Hypothalamus (tissue), 51 donors: ENCODE results near the gene SOX13.
A peak's percentile ranks its signal among the peaks of the same experiment; 100 is the strongest.

Experiments used
- DNase-seq, 51 donors: peaks; one replicate each; lab custom pipeline; 2025; lab: John Stamatoyannopoulos, UW

Gene SOX13

DNA sequence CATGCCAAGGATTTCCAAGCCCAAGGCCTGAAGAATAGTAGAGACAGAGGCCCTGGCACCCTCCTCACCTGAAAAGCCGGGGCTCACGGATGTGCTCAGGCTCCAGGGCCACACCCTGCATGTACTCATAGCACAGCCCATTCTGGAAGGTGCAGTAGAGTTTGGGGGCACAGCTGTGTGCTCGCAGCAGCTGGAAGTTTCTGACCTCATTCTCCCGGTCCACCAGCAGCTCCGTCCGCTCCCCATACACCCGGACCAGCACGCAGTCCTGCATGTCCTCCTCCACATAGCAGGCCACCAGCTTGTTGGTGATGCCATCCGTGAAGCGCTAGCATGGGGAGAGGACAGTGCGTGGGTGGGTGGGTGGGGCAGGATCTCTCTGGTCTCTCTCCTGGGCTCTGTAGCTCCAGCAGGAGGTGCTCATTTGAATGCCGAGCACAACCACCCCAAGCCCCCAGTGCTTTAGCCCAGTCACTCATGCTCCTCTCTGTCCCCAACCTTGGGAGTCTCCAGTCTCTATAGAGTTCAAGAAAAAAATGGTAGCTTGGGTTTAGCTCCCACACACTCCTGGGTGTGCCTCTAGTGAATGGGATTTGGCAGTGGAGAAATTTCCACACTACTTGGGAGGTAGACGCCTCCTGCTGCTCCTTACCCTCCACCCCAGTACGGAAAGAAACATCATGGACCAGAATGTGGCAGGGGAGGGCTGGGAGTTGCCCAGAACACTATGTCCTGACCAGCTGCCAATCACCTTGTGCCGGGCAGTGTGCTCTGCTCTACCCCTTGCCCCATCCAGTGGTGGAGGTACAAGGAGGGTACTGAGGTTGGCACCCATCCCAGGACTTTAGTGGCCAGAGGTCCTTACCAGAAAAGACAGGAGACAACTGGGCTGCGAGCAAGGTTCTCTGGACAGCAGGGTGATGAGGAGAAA is 77.0 kb downstream of the SOX13 start:
- DNase-seq = peak in 1 of 51 donors; percentile 9

DNA sequence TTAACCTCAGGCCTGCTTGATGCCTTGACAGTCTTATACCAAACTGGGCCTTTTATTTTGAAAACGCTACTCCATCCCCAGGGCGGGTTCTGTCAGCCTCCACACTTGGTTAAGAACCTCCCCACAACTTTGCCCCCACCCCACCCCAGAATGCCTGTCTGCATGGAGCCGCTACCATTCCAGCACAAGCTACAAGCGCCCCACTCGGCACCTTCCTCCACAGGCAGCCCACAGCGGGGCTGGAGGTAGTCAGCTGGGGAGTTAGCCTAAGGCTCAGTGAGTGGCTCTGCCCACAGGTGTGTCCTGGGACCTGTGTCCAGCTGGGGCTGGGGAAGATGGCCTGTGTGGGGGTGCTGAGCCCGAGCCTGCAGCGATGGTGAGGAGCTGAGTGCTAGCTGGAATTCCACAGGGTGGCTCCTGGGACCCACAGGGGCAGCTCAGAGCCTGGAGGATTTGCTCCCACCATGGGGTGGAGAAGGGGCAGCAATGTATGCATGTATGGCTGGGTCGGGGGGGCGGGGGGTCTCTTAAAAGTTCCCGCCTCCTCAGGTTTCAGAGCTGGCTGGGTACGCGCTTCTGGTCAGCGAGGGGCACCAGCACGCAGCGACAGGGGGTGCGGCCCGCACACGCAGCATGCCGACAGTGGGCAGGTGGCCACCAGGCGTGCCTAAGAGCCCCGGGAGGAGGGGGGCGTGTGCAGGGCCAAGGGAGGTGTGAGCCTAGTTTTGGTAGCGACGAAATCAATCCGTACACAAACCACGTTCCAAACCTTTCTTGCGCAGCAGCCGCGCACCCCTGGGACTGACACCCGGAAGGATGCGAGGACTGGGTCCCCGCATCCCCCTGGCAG is 78.0 kb downstream of the SOX13 start:
- peak in 10 of 51 donors; percentile 12 to 48 (median 19) for DNase-seq

DNA sequence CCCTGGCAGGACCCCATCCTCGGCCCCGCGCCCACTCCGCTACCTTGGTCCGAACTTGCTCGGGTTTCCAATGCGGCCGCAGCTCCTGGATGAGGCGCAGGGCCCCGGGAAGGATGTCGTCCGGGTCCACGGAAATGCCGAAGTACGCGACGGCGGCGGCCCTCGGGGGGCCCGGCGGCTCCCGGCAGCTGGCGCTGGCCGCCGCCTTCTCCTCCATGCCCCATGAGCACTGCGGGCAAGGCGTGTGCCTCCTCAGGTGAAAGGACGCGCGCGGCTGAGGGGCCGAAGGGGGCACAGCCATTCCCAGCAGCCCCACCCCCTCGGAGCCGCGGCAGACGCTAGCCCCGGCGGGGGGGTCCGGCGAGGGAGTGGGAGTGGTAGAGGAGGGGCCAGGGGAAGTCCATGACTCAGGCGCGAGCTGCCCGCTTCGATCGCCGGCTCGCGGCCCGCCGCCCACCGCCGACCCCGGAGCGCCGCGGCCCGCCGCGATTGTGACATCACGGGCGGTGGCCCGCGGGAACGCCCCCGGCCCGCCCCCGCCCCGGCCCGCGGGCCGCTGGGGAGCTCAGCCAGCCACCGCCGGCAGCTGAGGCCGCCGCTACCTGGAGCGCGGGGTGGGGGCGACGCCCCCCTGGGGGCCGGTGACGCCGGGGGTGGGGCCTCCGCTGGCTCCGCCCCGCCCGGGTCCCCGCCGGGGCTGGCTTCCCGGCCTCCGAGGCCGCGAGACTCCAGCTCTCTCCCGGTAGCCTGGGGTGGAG is 78.8 kb downstream of the SOX13 start, which contains the start of gene ETNK2:
Gene ETNK2, minus strand, starts transcription at position 493 of the 758 bp plus-strand sequence. Its CDS starts 192 bp downstream, at position 301.
- DNase-seq = peak in 29 of 51 donors; percentile 16 to 82 (median 49)

DNA sequence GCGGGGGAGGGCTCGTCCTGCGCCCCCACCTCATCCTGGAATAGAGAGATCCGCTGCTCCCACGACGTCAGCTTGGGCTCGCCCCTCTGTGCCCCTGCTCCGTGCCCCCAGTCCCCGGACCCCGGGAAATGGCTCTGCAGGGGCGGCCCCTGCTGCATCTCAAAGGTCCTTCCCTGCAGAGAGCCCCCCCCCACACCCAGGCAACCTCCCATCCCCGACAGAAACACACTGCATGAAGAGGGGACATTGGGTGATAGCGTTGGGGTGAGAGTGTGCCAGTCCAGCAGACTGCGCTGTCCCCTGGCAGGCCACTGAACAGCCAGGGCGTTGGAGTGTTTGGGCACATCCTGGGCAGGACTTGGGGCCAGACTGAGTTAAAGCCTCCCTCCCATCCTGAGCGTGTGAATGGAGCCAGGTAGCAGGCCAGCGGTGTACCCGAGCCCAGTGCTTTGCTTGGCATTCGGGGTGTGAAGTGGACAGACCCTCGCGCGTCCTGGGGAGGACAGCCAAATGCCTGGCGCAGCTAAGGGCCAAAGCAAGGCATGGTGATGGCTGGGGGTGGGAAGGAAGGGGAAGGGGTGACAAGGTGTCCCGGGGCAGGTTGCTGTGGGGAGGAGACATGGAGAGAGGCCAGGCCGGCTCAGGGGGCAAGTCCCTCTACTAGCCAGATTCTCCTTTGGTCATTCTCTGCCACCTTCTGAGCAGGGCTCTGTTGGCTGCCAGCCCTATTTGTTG is 79.6 kb downstream of the SOX13 start:
- DNase-seq = peak in 2 of 51 donors; percentile 43 to 54

DNA sequence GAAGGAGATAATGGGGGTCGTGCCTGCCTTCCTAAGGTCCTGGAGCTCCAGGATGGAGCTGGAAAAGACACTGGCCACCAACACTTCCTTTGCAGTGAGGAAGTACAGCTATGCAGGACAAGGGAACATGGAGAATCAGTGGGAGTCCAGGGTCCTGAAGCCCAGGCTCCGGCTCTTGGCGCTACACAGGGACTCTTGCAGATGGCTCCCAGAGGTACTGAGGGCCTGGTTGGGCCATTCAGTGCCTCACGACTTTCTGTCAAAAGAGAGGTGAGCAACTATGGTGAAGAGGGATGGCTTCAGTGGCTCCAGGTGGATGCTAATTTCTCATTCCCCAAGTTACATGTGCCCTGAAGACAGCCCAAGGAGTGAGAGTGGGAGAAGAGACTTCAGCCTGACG is 80.8 kb downstream of the SOX13 start:
- no peak for DNase-seq

DNA sequence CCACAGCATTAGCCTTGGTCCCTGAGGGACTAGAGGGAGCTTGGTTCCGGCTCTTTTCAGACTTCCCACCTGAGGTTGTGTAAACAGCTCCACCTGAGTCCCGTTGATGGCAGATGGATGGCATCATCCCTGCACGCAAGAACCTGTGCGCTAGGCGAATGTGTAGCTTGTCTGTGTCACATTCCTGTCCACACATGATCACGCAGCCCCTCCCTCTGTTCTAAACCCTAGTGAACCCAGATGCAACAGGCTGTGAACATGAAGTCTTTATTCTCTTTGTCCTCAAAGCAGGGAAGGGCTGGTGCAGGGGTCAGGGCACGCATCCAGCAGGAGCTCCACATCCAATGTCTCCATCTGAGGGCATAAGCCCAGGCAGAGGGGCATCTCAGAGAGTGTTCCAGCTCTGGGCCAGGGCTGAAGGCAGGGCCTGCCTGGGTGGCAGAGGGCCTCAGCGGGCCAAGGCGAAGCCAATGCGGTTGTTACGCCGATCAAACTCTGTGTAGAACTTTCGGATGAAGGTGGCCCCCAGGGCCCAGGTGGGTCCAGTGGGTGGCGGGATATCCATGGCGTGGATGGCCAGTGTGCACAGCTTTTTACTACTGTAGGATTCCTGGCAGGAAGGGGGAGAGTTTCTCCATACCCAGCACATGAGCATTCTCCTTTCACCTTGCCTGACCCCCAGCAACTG is 81.8 kb downstream of the SOX13 start:
- DNase-seq = no peak

DNA sequence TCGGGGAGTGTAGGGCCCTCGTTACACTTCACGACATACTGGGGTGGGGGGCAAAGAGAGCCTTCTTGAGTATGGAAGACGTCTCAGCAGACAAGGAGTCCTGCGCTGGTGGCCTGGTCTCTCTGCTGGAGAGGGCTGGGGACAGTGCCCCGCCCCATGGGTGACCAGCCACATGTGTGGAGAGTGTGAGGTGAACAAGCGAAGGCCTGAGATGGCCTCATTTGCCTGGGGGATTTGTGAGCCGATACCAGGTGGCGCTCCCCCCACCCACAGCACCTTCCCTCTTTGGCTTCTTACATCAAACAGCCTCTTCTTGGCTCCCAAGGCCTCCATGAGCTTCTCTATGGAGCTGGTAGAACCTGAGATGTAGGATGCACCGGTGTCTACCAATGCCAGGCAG is 83.0 kb downstream of the SOX13 start:
- DNase-seq = no peak

DNA sequence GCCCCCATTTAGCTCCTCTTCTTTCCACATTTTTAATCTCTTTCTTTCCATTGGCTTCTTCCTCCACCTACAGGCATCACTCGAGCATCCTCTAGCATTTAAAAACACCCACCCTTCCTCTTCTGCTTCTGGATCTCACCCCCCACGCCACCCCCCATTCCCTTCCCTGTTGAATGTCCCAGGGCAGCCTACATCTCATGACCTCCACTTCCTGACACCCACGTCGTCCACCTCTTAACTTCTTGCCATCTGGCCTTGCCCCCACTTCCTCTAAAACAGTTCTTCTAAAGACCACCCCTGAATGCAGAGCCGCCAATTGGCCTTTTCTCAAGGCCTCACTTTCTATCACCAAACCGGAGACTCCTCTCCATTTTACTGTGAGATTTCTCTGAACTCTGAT is 85.0 kb downstream of the SOX13 start:
- DNase-seq = no peak

DNA sequence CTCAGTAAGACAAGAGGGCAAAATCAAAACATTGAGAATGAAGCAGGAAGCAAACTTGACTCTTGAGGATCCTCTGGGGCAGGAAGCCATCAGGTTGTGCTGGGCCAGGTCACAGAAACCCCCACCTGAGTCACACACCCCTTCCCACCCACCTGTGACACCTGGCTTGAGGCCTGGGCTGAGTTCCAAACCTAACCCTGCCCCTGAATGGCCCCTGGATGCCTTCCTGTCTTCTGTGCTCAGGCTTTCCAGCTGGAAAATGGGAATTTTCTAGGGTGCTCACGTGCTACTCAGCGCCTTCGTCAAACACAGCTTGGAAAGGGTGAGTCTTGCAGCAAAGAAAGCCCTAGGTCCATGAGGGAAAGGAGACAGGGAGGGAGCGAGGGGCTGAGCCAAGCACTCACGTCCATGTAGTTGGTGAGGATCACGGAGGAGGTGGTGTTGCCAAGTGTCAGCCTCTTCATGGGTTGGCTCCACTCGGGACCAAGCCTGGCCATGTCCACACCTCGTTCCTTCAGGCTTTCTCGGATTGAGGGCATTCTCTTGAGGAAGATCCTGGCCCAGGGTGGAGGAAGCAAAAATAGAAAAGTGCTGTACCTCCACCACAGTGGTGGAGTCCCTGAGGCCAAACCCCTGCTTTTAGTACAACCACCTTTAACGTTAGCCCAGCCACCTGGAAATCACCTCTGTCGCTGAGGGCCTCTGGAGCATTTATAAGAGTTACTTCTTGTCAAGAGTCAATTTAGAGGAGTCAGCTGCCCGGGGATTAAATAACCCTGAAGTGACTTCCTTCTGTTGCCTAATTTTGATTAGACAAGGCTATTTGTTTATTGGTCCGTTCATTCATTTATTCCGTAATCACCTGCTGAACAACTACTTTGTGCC is 88.9 kb downstream of the SOX13 start:
- DNase-seq = no peak

DNA sequence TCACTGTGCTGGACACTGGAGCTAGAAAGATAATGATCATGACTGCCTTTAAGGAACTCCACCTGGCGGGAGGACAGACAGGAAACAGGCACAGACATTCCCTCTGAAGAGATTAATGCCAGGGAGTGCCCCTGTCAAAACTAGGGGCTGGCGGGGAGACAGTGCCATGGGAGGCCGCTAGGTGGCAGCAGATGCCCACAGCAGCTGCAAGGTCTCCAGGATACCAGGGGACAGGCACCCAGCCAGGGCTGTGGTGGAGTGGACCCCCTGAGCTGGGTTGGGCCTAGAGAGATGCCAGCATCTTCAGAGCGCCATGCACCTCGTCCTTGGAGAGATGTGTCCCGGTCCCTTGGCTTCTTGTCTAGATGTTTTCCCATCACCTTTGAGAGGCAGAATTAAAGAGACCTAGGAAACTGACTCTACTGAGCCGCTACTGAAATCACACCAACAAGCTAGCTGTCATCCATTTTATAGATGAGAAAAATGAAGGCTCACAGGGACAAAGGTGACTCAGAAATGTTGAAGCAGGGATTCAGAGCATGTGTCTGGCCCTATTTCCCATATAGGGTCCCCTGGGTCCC is 89.7 kb downstream of the SOX13 start:
- peak in 50 of 51 donors; percentile 6 to 84 (median 60) for DNase-seq

DNA sequence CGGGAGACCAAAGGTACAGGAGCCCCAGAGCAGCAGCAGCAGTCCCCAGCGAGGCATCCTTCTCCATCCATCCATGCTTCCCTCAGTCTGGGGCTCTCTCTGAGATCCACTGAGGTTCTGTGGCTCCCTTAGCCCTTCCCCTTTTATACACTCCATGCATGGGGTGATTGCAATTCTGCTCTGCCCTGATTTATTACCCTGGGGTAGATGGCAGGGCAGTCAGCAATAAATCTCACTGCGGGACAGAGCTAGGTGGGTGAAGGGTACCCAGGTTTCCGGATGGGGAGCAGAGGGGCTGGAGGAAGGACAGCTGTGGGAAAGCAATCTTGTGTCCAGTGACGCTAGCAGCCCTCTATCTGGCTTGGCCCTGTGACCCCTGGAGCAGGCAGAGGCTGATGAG is 93.3 kb downstream of the SOX13 start, which contains the start of gene REN:
Gene REN, minus strand, starts transcription at position 119 of the 400 bp plus-strand sequence. Its CDS starts 44 bp downstream, at position 75.
- DNase-seq = no peak

DNA sequence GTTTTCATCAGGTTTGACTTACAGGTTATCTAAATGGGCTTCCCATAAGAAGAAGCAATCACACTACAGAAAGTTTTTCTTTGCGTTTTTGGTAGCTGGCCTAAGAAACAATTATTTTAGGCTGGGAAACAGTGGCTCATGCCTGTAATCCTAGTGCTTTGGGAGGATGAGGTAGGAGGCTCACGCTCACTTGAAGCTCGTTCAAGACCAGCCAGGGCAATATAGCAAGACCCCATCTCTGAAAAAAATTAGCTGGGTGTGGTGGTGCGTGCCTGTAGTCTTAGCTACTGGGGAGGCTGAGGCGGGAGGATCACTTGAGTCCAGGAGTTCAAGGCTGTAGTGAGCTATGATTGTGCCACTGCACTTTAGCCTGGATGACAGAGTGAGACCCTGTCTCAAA is 94.8 kb downstream of the SOX13 start:
- DNase-seq = no peak

DNA sequence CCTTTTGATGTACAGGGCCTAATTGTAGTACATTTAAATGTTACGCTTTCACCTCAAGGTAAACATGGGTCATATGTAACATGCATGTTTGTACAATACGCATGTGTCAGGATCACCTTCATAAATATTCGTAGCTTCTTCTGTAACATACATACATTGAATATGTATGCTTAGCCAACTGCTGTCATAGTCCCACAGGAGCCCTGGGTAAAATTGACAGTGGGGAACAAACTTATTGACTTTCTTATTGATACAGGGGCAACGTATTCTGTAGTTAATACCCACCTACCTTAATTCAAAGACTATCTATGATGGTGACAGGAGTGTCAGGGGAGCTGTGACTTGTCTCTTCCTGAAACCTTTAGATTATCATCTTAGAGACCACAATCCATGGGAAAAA is 96.9 kb downstream of the SOX13 start:
- DNase-seq = no peak

DNA sequence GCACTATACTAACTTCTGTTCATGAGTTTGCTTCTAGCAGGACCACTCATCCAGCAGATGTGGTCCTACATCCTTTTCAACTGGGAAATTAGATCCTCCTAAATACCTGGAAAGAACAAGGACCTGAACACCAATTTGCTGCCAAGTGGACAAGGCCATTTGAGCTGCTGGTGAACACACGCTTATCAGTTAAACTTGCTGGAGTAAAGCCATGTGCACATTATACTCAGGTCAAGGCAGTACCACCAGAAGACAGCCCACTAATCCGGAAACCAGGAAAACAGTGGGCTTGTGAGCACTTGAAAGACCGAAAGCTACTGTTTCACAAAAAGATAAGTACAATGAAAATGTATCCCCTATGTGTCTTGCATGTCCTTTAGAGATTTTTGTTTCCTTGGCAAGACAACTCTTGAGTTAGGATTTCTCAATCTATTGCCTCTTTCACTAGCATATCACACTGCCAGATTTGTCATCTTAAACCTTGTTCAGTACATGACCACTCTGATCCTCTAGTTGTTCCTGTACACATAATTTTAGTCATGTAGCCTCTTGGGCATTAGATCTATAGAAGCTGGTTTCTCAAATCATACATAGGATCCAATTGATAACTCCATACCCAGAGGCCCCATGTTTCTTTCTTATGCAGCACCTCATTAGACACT is 97.7 kb downstream of the SOX13 start:
- no peak for DNase-seq

DNA sequence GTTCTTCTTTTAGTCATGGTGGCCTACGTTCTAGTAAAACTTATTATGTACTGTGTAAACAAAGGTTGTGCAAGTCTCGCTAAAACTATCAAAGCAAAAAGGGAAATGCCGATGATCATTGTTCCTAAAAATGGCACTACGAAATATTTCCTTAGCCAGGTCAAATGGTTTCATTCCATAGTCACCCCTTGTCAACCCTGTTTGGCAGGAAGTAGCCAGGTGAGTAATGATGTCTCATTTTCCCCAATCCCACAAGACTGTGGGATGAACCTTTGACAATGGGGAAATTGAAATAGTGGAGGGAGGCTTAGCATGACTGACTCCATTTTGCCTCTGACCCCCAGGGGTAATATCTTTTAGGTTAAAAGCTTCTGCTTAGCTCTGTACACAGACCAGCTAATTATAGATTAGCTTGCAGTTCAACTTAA is 98.8 kb downstream of the SOX13 start:
- DNase-seq = no peak

DNA sequence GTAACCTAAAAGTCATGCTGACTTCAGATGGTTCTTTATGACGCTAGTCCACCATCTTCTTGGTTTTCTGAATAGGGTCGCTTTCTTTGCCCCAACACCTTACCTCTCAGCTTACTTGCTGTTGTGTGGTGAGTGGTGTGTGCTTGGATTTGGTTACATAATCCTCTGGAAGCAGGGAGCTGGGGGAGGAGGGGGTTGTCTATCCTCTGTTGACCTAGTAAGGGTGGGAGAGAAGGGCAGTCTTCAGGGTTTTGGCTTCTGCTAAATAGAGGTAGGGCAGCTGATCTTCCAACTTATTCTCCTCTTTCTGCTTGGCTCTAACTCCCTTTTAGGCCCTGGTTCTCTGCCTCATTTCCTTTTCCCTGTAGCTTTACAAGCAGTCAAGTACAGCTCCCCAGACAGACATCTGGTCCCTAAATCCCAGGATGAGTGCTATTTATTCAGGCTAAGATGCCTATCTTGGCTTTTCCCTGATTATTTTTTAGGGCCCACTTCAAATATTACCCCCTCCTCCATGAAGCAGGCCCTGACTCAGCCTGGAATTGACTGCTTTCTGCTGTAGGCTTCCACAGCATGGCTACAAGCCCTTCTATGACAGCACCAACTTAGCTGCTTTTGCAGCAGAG is 99.6 kb downstream of the SOX13 start:
- DNase-seq = peak in 1 of 51 donors; percentile 20

DNA sequence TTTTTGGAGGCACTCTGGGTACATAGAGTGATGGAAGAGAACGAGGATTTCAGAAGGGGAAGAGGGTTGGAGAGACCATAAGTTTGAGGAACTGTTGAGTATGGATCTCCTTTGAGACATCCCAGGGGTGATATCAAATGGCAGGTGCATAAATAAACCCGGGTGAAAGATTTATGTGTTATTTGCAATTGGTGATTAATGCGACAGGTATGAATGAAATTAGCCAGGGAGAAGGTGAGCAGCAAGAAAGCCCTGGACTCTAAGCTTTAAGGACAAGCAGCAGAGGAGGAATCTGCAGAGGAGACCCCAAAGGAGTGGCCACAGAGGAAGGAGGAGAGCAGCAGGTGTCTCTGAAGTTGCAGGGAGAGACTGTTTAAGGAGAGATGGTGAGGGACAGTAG is 102.0 kb downstream of the SOX13 start:
- no peak for DNase-seq
